GM12878 (cell line): ENCODE data around the gene LPCAT2. TPM values are rescaled to one million over a fixed set of nuclear protein-coding genes. Genes with fewer than 3 reads are reported as not detected.
"Not testable (repeated sequence)": the region's sequence is repeated elsewhere in the genome, so short reads cannot be mapped to it uniquely, and the experiment has no call there.

Experiments used
- ATAC-seq: fragments of 200-7000 bp; cut with Tn5 transposase; 3 replicates; pipeline ENCODE4 v1.9.1; 2020; ENCODE audit warnings: mild to moderate bottlenecking, moderate library complexity
- BruUV-seq: library from RNA; stranded (reverse); fragments of 400-500 nt; replicated peaks from 2 replicates; lab custom pipeline; 2021; lab: Mats Ljungman, UMichigan
- CTCF ChIA-PET: fragments of 300-600 bp; sonication (Branson Sonifier 250); formaldehyde crosslinking; extraction: SDS; loops from one replicate; lab custom pipeline; 2021; ENCODE audit warnings: inconsistent platforms; lab: Yijun Ruan, JAX
- POLR2A ChIA-PET: fragments of 350-600 bp; formaldehyde crosslinking; extraction: SDS; loops from one replicate; lab custom pipeline; 2021; ENCODE audit warnings: inconsistent platforms; lab: Charles Lee
- RAD21 ChIA-PET: fragments of 300-600 bp; sonication (Branson Sonifier 250); formaldehyde crosslinking; loops from one replicate; lab custom pipeline; 2023; ENCODE audit warnings: antibody characterized with exemption; ENCODE audit not compliant: unreplicated experiment; lab: Charles Lee
- SMC1A ChIA-PET: fragments of 300-600 bp; sonication (Branson Sonifier 250); formaldehyde crosslinking; loops from one replicate; lab custom pipeline; 2023; ENCODE audit not compliant: unreplicated experiment, uncharacterized antibody; lab: Charles Lee
- DNase-seq: peaks from one replicate; pipeline ENCODE4 v3.0.0-alpha.2; 2011; ENCODE audit warnings: low read depth, low spot score
- FAIRE-seq: peaks from 3 replicates; lab custom pipeline; 2011; peaks lifted over from hg19 to GRCh38; lab: Jason Lieb, UNC
- H2AFZ ChIP-seq: 2 replicates; pipeline ENCODE4 v1.6.0; 2011; ENCODE audit warnings: low read depth, low read length, control low read depth; ENCODE audit not compliant: control insufficient read depth
- H3K27ac ChIP-seq: 2 replicates; pipeline ENCODE4 v1.5.1; 2011; ENCODE audit warnings: control low read depth; ENCODE audit not compliant: control insufficient read depth, insufficient read depth
- H3K27me3 ChIP-seq, 2 experiments: replicated peaks in 1 of 2; 2 replicates each; pipeline versions ENCODE4 v1.6.0 to v1.6.1; 2011; ENCODE audit warnings: low read length in 1 of 2; ENCODE audit not compliant: control insufficient read depth in 2 of 2, insufficient read depth in 2 of 2
- H3K36me3 ChIP-seq, 2 experiments: 2 replicates each; pipeline ENCODE4 v1.5.1; 2011; ENCODE audit warnings: low read length in 1 of 2; ENCODE audit not compliant: control insufficient read depth in 2 of 2, insufficient read depth in 2 of 2
- H3K4me1 ChIP-seq: 2 replicates; pipeline ENCODE4 v1.6.1; 2011; ENCODE audit warnings: mild to moderate bottlenecking, low read length, moderate library complexity, mixed read lengths; ENCODE audit not compliant: control insufficient read depth, insufficient read depth
- H3K4me2 ChIP-seq: 2 replicates; pipeline ENCODE4 v1.6.0; 2011; ENCODE audit warnings: control low read depth; ENCODE audit not compliant: control insufficient read depth, insufficient read depth
- H3K4me3 ChIP-seq: fragments of 200-600 bp; sonication (generic); 2 replicates; pipeline ENCODE4 v1.5.1; 2016
- H3K79me2 ChIP-seq: 2 replicates; pipeline ENCODE4 v1.6.0; 2011; ENCODE audit warnings: low read length; ENCODE audit not compliant: control insufficient read depth, insufficient read depth
- H3K9ac ChIP-seq: 2 replicates; pipeline ENCODE4 v1.8.0; 2011; ENCODE audit warnings: low read length, control low read depth, mixed read lengths; ENCODE audit not compliant: control insufficient read depth, insufficient read depth
- H3K9me3 ChIP-seq: replicated peaks from 3 replicates; pipeline ENCODE4 v1.5.1; 2011; ENCODE audit warnings: mild to moderate bottlenecking, low read length; ENCODE audit not compliant: control insufficient read depth, insufficient read depth
- H4K20me1 ChIP-seq: 2 replicates; pipeline ENCODE4 v1.6.0; 2011; ENCODE audit not compliant: control insufficient read depth, insufficient read depth
- JUND ChIP-seq: IDR thresholded peaks from 2 replicates; pipeline ENCODE4 v1.6.1; 2012; ENCODE audit warnings: low read depth, mild to moderate bottlenecking, low read length, improper control_type of control experiment, moderate library complexity
- MEF2A ChIP-seq: IDR thresholded peaks from 2 replicates; pipeline ENCODE4 v1.6.1; 2011; ENCODE audit warnings: low read depth, mild to moderate bottlenecking, low read length, moderate library complexity; ENCODE audit not compliant: insufficient read depth
- NFIC ChIP-seq: IDR thresholded peaks from 2 replicates; pipeline ENCODE4 v1.6.1; 2012; ENCODE audit warnings: low read depth, mild to moderate bottlenecking, inconsistent platforms, low read length, moderate library complexity
- PAX8 ChIP-seq: fragments of 450-650 bp; IDR thresholded peaks from 2 replicates; pipeline ENCODE4 v1.6.1; 2017; ENCODE audit warnings: mild to moderate bottlenecking, moderate library complexity
- SREBF1 ChIP-seq: IDR thresholded peaks from 2 replicates; pipeline ENCODE4 v1.6.1; 2012; ENCODE audit warnings: mild to moderate bottlenecking, low read length
- WGBS: methylation state at CpG from one replicate; pipeline ENCODE4 v1.1.6; 2016; ENCODE audit warnings: low lambda C conversion rate; ENCODE audit not compliant: insufficient replicate concordance, insufficient coverage; ENCODE audit errors: missing lambda C conversion rate; 5-methylcytosine and 5-hydroxymethylcytosine counted together
- in situ Hi-C: fragments of 300-500 bp; cut with MboI; formaldehyde crosslinking; loops from 9 replicates; pipeline ENCODE4 v1.14.3; 2018; ENCODE audit warnings: mixed read lengths
- intact Hi-C: fragments of 100-400 bp; cut with micrococcal nuclease; formaldehyde crosslinking; loops from one replicate; pipeline ENCODE4 v1.14.2; 2022; ENCODE audit not compliant: unreplicated experiment
- polyA plus RNA-seq, 11 experiments: library from polyadenylated mRNA; depleted of rRNA in 4 of 11; unstranded in 6 of 11; stranded (reverse) in 5 of 11; fragments of >200 nt; fragmentation: Nextera tagmentation in 4 of 11; fragmentation: Illumina TruSeq in 1 of 11; extraction: Ambion mirVana in 4 of 11; extraction: Trizol in 1 of 11; gene quantifications; 1 replicate in 1 of 11; 2 replicates in 10 of 11; pipeline versions ENCODE4 v1.2.1 to v1.2.3, GENCODE V29; 2011 to 2016; ENCODE audit warnings: inconsistent platforms in 2 of 11, missing spikeins in 2 of 11, low read depth in 1 of 11
- total RNA-seq, 4 experiments: library from RNA; depleted of rRNA in 3 of 4; stranded (reverse); fragments of >200 nt in 3 of 4; fragmentation: Illumina TruSeq in 1 of 4; extraction: Trizol in 1 of 4; gene quantifications; 2 replicates each; pipeline versions ENCODE4 v1.2.1 to v1.2.3, GENCODE V29; 2013 to 2021
- TF ChIP-seq, protein P1 (sequence below): fragments of 450-650 bp; formaldehyde crosslinking; IDR thresholded peaks from 2 replicates; pipeline ENCODE4 v1.5.0; 2022; ENCODE audit warnings: mild to moderate bottlenecking, missing genetic modification characterization

Gene LPCAT2
- total and polyA plus RNA-seq, 10 of the 15 experiments (the other 5 are each of a cell fraction or from before 2014, with no cell fraction given): 0.01 TPM; not detected in 9

DNA sequence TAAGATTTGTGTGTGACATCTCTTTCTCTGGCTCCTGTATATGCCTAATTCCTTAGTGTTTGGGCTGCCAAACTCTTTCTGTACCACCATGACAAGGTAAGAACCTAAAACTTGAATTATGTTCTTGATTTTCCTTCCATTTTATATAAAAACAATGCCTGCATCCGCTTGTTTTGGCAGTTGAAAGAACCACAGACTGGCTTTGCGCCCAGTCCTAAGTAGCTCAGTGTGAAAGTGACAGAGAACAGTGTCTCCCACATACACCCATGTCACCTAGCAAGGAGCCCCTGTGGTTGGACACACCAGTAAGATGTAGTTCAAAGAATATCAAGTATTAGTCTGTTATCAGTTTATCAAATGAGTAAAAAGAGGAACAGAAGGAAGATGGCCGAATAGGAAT lies 106.2 kb downstream of the LPCAT2 start:
- RAD21 ChIA-PET: no interaction called here
- H3K4me1 ChIP-seq: no peaks in the 10 kb centered on the region
- POLR2A ChIA-PET: no interaction called here
- no peak for FAIRE-seq
- H3K27me3 ChIP-seq: no peaks in the 10 kb centered on the region
- H3K27ac ChIP-seq: no peak overlapping the region
- H3K79me2 ChIP-seq: no peaks in the 10 kb centered on the region
- BruUV-seq: no TSS peak
- TF ChIP-seq, protein P1, sequence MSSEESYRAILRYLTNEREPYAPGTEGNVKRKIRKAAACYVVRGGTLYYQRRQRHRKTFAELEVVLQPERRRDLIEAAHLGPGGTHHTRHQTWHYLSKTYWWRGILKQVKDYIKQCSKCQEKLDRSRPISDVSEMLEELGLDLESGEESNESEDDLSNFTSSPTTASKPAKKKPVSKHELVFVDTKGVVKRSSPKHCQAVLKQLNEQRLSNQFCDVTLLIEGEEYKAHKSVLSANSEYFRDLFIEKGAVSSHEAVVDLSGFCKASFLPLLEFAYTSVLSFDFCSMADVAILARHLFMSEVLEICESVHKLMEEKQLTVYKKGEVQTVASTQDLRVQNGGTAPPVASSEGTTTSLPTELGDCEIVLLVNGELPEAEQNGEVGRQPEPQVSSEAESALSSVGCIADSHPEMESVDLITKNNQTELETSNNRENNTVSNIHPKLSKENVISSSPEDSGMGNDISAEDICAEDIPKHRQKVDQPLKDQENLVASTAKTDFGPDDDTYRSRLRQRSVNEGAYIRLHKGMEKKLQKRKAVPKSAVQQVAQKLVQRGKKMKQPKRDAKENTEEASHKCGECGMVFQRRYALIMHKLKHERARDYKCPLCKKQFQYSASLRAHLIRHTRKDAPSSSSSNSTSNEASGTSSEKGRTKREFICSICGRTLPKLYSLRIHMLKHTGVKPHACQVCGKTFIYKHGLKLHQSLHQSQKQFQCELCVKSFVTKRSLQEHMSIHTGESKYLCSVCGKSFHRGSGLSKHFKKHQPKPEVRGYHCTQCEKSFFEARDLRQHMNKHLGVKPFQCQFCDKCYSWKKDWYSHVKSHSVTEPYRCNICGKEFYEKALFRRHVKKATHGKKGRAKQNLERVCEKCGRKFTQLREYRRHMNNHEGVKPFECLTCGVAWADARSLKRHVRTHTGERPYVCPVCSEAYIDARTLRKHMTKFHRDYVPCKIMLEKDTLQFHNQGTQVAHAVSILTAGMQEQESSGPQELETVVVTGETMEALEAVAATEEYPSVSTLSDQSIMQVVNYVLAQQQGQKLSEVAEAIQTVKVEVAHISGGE (CRISPR knock-in tag): no peak
- TF ChIP-seq NFIC (no peak), JUND (no peak), PAX8 (no peak), MEF2A (no peak), SREBF1 (no peak)
- 19% methylated on average over 3 of the region's 3 CpGs for WGBS
- no peak overlapping the region for H2AFZ ChIP-seq
- SMC1A ChIA-PET: no interaction called here
- CTCF ChIA-PET: no interaction called here
- no peak for ATAC-seq
- H3K36me3 ChIP-seq: no peaks in the 10 kb centered on the region
- H3K9ac ChIP-seq: no peak overlapping the region
- H4K20me1 ChIP-seq: no peaks in the 10 kb centered on the region
- intact Hi-C loops (no loop called here), in situ Hi-C loops (no loop called here)
- H3K4me3 ChIP-seq: no peak overlapping the region
- no peak overlapping the region for H3K4me2 ChIP-seq
- no peak for DNase-seq
- H3K9me3 ChIP-seq: no peaks in the 10 kb centered on the region

DNA sequence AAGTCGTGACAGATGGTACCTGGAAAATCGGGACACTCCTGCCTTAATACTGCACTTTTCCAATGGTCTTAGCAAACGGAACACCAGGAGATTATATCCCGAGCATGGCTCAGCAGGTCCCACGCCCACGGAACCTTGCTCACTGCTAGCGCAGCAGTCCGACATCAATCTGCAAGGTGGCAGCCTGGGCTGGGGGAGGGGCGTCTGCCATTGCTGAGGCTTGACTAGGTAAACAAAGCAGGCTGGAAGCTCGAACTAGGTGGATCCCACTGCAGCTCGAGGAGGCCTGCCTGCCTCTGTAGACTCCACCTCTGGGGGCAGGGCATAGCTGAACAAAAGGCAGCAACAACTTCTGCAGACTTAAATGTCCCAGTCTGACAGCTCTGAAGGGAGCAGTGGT lies 106.8 kb downstream of the LPCAT2 start:
- H3K27me3 ChIP-seq, H3K27ac ChIP-seq, H3K4me2 ChIP-seq, SMC1A ChIA-PET, FAIRE-seq, H3K9me3 ChIP-seq, H3K4me3 ChIP-seq, BruUV-seq, DNase-seq, ATAC-seq, H3K79me2 ChIP-seq, in situ Hi-C loops, RAD21 ChIA-PET, H2AFZ ChIP-seq, H4K20me1 ChIP-seq, CTCF ChIA-PET, H3K4me1 ChIP-seq, intact Hi-C loops, POLR2A ChIA-PET, H3K9ac ChIP-seq, H3K36me3 ChIP-seq: not testable (repeated sequence)
- WGBS: 24% methylated on average over 11 of the region's 11 CpGs
